K562 (cell line): Measurements from ENCODE around the gene UBFD1. TPM values are rescaled to one million over a fixed set of nuclear protein-coding genes. Genes with fewer than 3 reads are reported as not detected.

Experiments used
- CEBPG ChIP-seq, 3 experiments: fragments of 200-800 bp in 1 of 3; sonication (Bioruptor generic) in 1 of 3; sonication (generic) in 1 of 3; formaldehyde crosslinking in 1 of 3; IDR thresholded peaks in 2 of 3; conservative IDR thresholded peaks in 1 of 3; 2 replicates each; pipeline versions ENCODE4 v1.6.1 to v1.8.0; 2016 to 2022; ENCODE audit warnings: missing compliant biosample characterization in 2 of 3, missing genetic modification characterization in 2 of 3, mild to moderate bottlenecking in 1 of 3, missing genetic modification reagents in 1 of 3
- E2F3 ChIP-seq: fragments of 250-450 bp; sonication (Bioruptor Pico); IDR thresholded peaks from 2 replicates; pipeline ENCODE4 v1.4.0; 2020; ENCODE audit warnings: mild to moderate bottlenecking
- HMGN3 ChIP-seq: IDR thresholded peaks from 2 replicates; pipeline ENCODE4 v1.6.1; 2011; ENCODE audit warnings: borderline replicate concordance, low read depth, mild to moderate bottlenecking, mixed read lengths, low read length; ENCODE audit not compliant: insufficient read length; ENCODE audit errors: extremely low read depth
- JUND ChIP-seq, 2 experiments: IDR thresholded peaks; 2 replicates in 1 of 2; 3 replicates in 1 of 2; pipeline ENCODE4 v1.6.1; 2011; ENCODE audit warnings: borderline replicate concordance in 2 of 2, low read depth in 2 of 2, low read length in 2 of 2, improper control_type of control experiment in 1 of 2, missing biosample characterization in 1 of 2, missing genetic modification characterization in 1 of 2, missing genetic modification reagents in 1 of 2
- KDM5B ChIP-seq: fragments of 200-600 bp; sonication (generic); IDR thresholded peaks from 2 replicates; pipeline ENCODE4 v1.6.1; 2012; ENCODE audit warnings: low read depth, mild to moderate bottlenecking, moderate library complexity, low read length, control low read depth, inconsistent platforms; ENCODE audit not compliant: insufficient replicate concordance
- SIN3B ChIP-seq: fragments of 450-650 bp; IDR thresholded peaks from 2 replicates; pipeline ENCODE4 v1.6.1; 2017; ENCODE audit warnings: low read depth, mild to moderate bottlenecking, moderate library complexity
- TCF7L2 ChIP-seq: fragments of 150-350 bp; IDR thresholded peaks from 2 replicates; pipeline ENCODE4 v1.6.1; 2016; ENCODE audit warnings: low read depth, mild to moderate bottlenecking, low read length, moderate library complexity
- ZNF384 ChIP-seq: IDR thresholded peaks from 2 replicates; pipeline ENCODE4 v1.6.1; 2012; ENCODE audit warnings: low read depth, low read length, improper control_type of control experiment
- polyA plus RNA-seq, 8 experiments: library from polyadenylated mRNA; depleted of rRNA in 4 of 8; stranded (reverse) in 5 of 8; unstranded in 3 of 8; fragments of >200 nt; fragmentation: Nextera tagmentation in 2 of 8; fragmentation: Illumina TruSeq in 1 of 8; extraction: Ambion mirVana in 2 of 8; extraction: Trizol in 1 of 8; gene quantifications; 2 replicates each; pipeline versions ENCODE4 v1.2.1 to v1.2.3, GENCODE V29; 2011 to 2014; ENCODE audit warnings: inconsistent platforms in 1 of 8, missing spikeins in 1 of 8
- total RNA-seq, 7 experiments: library from RNA; depleted of rRNA in 6 of 7; stranded (reverse); fragments of >200 nt in 6 of 7; fragmentation: Illumina TruSeq in 2 of 7; extraction: Trizol in 2 of 7; gene quantifications; 2 replicates each; pipeline versions ENCODE4 v1.2.1 to v1.2.3, GENCODE V29; 2011 to 2021; ENCODE audit warnings: low replicate concordance in 1 of 7
- TF ChIP-seq, protein P1 (sequence below), 3 experiments: fragments of 200-800 bp in 1 of 3; fragments of 250-450 bp in 1 of 3; fragments of 450-650 bp in 1 of 3; sonication (Bioruptor Pico) in 1 of 3; sonication (Bioruptor generic) in 1 of 3; formaldehyde crosslinking in 1 of 3; IDR thresholded peaks; 2 replicates each; pipeline versions ENCODE4 v1.6.1 to v1.8.0; 2016 to 2022; ENCODE audit warnings: mild to moderate bottlenecking in 2 of 3, missing genetic modification characterization in 2 of 3, missing compliant biosample characterization in 1 of 3, moderate library complexity in 1 of 3
- TF ChIP-seq, protein P2 (sequence below), 2 experiments: IDR thresholded peaks; 2 replicates each; pipeline ENCODE4 v1.6.1; 2011; ENCODE audit warnings: borderline replicate concordance in 1 of 2, control low read depth in 1 of 2, low read depth in 1 of 2, low read length in 1 of 2, mild to moderate bottlenecking in 1 of 2, mixed read lengths in 1 of 2, moderate library complexity in 1 of 2; ENCODE audit not compliant: insufficient read depth in 1 of 2, insufficient read length in 1 of 2, poor library complexity in 1 of 2, severe bottlenecking in 1 of 2; ENCODE audit errors: extremely low read depth in 1 of 2
- TF ChIP-seq, protein P3 (sequence below): sonication (generic); formaldehyde crosslinking; IDR thresholded peaks from 2 replicates; pipeline ENCODE4 v1.4.0; 2020; ENCODE audit warnings: mild to moderate bottlenecking, missing genetic modification reagents
- TF ChIP-seq, protein P4 (sequence below): fragments of 150-350 bp; IDR thresholded peaks from 2 replicates; pipeline ENCODE4 v1.6.1; 2014; ENCODE audit warnings: low read depth, mild to moderate bottlenecking, low read length, borderline replicate concordance

UBFD1 gene
- total and polyA plus RNA-seq, 9 of the 15 experiments (the other 6 are each of a cell fraction or from before 2014, with no cell fraction given): 10.7 to 66.2 (median 34.0) TPM

DNA sequence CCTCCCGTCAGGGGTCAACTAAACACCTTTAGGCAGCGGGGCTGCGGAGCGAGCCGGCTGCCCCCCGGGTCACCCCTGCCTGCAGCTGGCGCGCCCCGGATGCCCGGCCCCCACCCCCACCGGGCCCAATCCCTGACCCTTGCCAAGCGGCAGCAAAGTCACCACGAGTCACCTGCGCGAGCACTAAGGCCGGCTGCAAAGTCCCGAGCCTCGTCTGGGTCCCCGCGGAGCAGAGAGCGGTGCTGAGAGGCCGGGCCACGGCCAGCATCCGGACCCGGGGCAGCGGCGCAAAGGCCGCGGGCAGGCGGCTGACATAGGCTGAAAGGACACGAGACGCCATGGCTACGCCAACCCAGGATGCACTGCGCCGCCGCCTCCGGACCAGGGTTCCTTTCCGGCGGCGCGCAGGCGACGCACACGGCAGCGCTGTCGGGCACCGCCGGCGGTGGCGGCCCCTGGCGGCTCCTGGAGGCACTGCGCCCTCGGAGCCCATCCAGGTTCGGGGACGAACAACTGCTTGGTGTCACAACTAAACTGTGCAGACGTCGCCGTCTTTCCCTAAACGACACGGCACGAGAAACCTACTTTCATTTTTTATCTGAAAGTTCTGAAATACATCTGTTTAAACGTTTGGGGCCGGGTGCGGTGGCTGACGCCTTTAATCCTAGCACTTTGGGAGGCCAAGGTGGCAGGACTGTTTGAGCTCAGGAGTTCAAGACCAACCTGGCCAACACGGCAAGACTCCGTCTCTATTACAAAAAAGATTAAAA is 38.6 kb downstream of the UBFD1 start, which contains the start of gene NDUFAB1 (continued):
- TF ChIP-seq, protein P1, sequence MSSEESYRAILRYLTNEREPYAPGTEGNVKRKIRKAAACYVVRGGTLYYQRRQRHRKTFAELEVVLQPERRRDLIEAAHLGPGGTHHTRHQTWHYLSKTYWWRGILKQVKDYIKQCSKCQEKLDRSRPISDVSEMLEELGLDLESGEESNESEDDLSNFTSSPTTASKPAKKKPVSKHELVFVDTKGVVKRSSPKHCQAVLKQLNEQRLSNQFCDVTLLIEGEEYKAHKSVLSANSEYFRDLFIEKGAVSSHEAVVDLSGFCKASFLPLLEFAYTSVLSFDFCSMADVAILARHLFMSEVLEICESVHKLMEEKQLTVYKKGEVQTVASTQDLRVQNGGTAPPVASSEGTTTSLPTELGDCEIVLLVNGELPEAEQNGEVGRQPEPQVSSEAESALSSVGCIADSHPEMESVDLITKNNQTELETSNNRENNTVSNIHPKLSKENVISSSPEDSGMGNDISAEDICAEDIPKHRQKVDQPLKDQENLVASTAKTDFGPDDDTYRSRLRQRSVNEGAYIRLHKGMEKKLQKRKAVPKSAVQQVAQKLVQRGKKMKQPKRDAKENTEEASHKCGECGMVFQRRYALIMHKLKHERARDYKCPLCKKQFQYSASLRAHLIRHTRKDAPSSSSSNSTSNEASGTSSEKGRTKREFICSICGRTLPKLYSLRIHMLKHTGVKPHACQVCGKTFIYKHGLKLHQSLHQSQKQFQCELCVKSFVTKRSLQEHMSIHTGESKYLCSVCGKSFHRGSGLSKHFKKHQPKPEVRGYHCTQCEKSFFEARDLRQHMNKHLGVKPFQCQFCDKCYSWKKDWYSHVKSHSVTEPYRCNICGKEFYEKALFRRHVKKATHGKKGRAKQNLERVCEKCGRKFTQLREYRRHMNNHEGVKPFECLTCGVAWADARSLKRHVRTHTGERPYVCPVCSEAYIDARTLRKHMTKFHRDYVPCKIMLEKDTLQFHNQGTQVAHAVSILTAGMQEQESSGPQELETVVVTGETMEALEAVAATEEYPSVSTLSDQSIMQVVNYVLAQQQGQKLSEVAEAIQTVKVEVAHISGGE (CRISPR knock-in tag; IDR thresholded peaks at IDR 0.05): peak in 1 of 3 experiments; percentile 75; a peak in 1 of 6 replicates
- TF ChIP-seq CEBPG (CRISPR knock-in tag; IDR thresholded peaks at IDR 0.05): peak; percentile 36; the same call in 1 of the 2 replicates
- TF ChIP-seq CEBPG (tag; conservative IDR thresholded peaks at IDR 0.05 in 1 of 2, IDR thresholded peaks at IDR 0.05 in 1 of 2): no peak; a peak in 1 of 4 replicates
- TF ChIP-seq HMGN3: peak; percentile 96
- TF ChIP-seq SIN3B: peak; percentile 96
- TF ChIP-seq, protein P2, sequence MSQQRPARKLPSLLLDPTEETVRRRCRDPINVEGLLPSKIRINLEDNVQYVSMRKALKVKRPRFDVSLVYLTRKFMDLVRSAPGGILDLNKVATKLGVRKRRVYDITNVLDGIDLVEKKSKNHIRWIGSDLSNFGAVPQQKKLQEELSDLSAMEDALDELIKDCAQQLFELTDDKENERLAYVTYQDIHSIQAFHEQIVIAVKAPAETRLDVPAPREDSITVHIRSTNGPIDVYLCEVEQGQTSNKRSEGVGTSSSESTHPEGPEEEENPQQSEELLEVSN (IDR thresholded peaks at IDR 0.05; ENCODE audit: borderline replicate concordance in 1 of 2, extremely low read depth in 1 of 2, insufficient read depth in 1 of 2, insufficient read length in 1 of 2, low read depth in 1 of 2, low read length in 1 of 2, poor library complexity in 1 of 2, severe bottlenecking in 1 of 2): peak; percentile 35 to 75
- TF ChIP-seq, protein P3, sequence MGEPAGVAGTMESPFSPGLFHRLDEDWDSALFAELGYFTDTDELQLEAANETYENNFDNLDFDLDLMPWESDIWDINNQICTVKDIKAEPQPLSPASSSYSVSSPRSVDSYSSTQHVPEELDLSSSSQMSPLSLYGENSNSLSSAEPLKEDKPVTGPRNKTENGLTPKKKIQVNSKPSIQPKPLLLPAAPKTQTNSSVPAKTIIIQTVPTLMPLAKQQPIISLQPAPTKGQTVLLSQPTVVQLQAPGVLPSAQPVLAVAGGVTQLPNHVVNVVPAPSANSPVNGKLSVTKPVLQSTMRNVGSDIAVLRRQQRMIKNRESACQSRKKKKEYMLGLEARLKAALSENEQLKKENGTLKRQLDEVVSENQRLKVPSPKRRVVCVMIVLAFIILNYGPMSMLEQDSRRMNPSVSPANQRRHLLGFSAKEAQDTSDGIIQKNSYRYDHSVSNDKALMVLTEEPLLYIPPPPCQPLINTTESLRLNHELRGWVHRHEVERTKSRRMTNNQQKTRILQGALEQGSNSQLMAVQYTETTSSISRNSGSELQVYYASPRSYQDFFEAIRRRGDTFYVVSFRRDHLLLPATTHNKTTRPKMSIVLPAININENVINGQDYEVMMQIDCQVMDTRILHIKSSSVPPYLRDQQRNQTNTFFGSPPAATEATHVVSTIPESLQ (CRISPR knock-in tag): 0 out of 2 replicates have a peak, but pooled peaks have one; percentile 25
- peak; percentile 13; the same call in 1 of the 2 replicates for TF ChIP-seq ZNF384
- TF ChIP-seq, protein P4, sequence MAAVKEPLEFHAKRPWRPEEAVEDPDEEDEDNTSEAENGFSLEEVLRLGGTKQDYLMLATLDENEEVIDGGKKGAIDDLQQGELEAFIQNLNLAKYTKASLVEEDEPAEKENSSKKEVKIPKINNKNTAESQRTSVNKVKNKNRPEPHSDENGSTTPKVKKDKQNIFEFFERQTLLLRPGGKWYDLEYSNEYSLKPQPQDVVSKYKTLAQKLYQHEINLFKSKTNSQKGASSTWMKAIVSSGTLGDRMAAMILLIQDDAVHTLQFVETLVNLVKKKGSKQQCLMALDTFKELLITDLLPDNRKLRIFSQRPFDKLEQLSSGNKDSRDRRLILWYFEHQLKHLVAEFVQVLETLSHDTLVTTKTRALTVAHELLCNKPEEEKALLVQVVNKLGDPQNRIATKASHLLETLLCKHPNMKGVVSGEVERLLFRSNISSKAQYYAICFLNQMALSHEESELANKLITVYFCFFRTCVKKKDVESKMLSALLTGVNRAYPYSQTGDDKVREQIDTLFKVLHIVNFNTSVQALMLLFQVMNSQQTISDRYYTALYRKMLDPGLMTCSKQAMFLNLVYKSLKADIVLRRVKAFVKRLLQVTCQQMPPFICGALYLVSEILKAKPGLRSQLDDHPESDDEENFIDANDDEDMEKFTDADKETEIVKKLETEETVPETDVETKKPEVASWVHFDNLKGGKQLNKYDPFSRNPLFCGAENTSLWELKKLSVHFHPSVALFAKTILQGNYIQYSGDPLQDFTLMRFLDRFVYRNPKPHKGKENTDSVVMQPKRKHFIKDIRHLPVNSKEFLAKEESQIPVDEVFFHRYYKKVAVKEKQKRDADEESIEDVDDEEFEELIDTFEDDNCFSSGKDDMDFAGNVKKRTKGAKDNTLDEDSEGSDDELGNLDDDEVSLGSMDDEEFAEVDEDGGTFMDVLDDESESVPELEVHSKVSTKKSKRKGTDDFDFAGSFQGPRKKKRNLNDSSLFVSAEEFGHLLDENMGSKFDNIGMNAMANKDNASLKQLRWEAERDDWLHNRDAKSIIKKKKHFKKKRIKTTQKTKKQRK: 0 out of 2 replicates have a peak, but pooled peaks have one; percentile 34
- TF ChIP-seq KDM5B: peak; percentile 52
- TF ChIP-seq JUND (IDR thresholded peaks at IDR 0.05; ENCODE audit: borderline replicate concordance, low read depth, low read length): peak; percentile 65
- TF ChIP-seq JUND (tag; IDR thresholded peaks at IDR 0.05; ENCODE audit: borderline replicate concordance, low read depth, low read length): no peak; the same call in 2 of the 3 replicates
- no peak for TF ChIP-seq TCF7L2
- no peak for TF ChIP-seq E2F3 (CRISPR knock-in tag)
